Activated CD8-positive, alpha-beta T cell treated with anti-CD3 and anti-CD28 coated beads, Interleukin-2, amount 10 ng/mL, durations not matched to agents 7 days and 5 days (primary cell): ENCODE results near the gene NUFIP1. TPM values are rescaled to one million over a fixed set of nuclear protein-coding genes. Genes with fewer than 3 reads are reported as not detected.
"Not testable (repeated sequence)": the region's sequence is repeated elsewhere in the genome, so short reads cannot be mapped to it uniquely, and the experiment has no call there.

Experiments used
- ATAC-seq: fragments of 150-1000 bp; cut with Tn5 transposase; one replicate; pipeline ENCODE4 v1.10.0; 2021; ENCODE audit warnings: moderate library complexity
- CTCF ChIA-PET: fragments of 350-600 bp; sonication (Branson Sonifier 250); formaldehyde crosslinking; loops from one replicate; lab custom pipeline; 2021; ENCODE audit warnings: antibody characterized with exemption; lab: Charles Lee
- POLR2A ChIA-PET: fragments of 350-600 bp; sonication (Branson Sonifier 250); formaldehyde crosslinking; loops from one replicate; lab custom pipeline; 2021; ENCODE audit warnings: antibody characterized with exemption; lab: Charles Lee
- DNase-seq: peaks from one replicate; pipeline ENCODE4 v3.0.0-alpha.2; 2020
- H3K27ac Mint-ChIP-seq: one replicate; pipeline ENCODE4 v1.8.0; 2021; ENCODE audit warnings: mild to moderate bottlenecking, mixed read lengths
- H3K27me3 Mint-ChIP-seq: one replicate; pipeline ENCODE4 v1.8.0; 2021; ENCODE audit warnings: low read depth, mixed read lengths
- H3K36me3 Mint-ChIP-seq: one replicate; pipeline ENCODE4 v1.8.0; 2021; ENCODE audit warnings: low read depth, mixed read lengths
- H3K4me1 Mint-ChIP-seq: one replicate; pipeline ENCODE4 v1.8.0; 2021; ENCODE audit warnings: low read depth, mixed read lengths
- H3K4me3 Mint-ChIP-seq: one replicate; pipeline ENCODE4 v1.8.0; 2021; ENCODE audit warnings: mild to moderate bottlenecking, mixed read lengths
- H3K9me3 Mint-ChIP-seq: one replicate; pipeline ENCODE4 v1.8.0; 2022; ENCODE audit warnings: mixed read lengths; ENCODE audit not compliant: insufficient read depth
- total RNA-seq, 2 experiments: library from RNA; stranded (reverse); gene quantifications; one replicate each; pipeline ENCODE4 v1.2.3, GENCODE V29; 2021

NUFIP1 gene
- total RNA-seq, 2 experiments from 2014 or later: 6.0 to 6.1 TPM

DNA sequence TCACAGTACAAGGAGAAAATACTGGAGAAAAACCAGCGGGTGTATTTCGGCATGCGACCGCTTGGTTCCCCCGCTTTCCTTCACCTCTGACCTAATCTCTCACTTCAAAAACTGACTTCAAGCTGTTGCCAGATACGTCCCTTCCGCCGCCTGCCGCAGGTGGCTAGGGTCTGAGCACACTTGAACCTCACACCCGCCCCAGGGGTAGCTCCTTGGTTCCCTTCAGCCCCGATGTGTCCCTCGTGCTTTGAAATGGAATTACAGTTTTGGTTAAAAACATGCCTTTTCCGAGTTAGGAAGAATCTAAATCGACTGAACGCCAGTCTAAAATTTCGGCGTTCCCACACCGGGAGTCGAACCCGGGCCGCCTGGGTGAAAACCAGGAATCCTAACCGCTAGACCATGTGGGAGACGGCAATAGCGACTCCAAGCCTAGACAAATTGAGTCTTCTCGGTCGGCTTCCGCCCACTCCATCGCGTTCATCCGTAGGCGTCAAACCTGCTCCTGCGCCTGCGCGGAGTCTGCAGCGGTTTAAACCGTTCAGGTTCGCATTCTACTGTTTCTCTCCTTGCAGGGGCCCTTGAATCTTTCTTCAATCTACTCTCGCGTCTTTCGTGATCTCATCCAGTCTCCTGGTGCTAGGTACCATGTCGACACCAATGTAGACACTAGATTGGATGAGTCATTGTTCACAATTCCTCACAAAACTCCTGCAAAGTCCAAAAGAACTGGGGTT lies 71.5 kb downstream of the NUFIP1 start:
- no peak overlapping the region for H3K4me3 Mint-ChIP-seq
- no peaks in the 10 kb centered on the region for H3K9me3 Mint-ChIP-seq
- ATAC-seq (peak; percentile 86), DNase-seq (peak; percentile 97)
- no peak overlapping the region for H3K27ac Mint-ChIP-seq
- H3K36me3 Mint-ChIP-seq: no peaks in the 10 kb centered on the region
- no peaks in the 10 kb centered on the region for H3K27me3 Mint-ChIP-seq
- ChIA-PET CTCF (interaction anchor here (0.7 to 3.4 kb wide), 12 partner anchors 8 to 439 kb away, joined by 3 to 26 read pairs (median 4); no protein-coding TSS in a partner anchor), POLR2A (interaction anchor here (0.6 to 1.3 kb wide), 6 partner anchors 9 to 340 kb away, joined by 3 to 8 read pairs (median 4); partner anchors contain the start of genes GPALPP1, GTF2F2 and NUFIP1)
- peaks cover 2% of the 10 kb centered on the region for H3K4me1 Mint-ChIP-seq

DNA sequence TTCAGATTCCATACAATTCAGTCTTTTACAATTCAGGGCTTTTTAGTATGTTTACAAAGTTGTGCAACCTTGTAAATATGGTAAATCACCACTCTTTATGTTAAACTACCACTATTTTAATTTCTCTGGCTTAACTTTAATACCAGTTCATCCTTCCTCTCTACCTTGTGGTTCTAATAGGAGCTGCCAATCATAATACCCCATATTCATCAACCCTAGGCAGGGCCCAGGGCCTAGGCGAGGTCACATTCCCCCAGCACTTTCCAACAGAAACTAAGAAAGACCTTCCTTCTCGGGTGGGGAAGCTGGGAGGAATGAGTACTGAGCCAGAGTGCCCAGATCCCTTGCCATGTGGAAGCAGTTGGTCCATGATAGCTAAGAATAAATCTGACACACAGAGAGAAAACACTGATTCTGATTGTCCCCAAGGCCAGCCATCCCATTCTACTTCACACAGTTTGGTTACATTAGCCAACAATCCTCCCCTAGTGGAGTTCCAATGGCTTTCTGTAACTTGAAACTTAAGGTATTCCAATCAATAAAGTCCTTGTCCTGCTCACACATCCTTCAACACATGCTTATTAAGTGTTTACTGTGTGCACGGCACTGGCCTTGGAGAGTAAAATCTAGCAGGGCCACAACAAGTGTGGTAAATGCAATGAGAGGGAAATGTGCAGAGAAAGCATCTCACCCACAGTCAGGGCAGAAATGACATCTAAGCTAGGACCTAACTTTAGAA lies 76.8 kb downstream of the NUFIP1 start:
- H3K4me3 Mint-ChIP-seq: no peak overlapping the region
- DNase-seq (no peak), ATAC-seq (no peak)
- ChIA-PET CTCF (interaction anchor here (0.7 kb wide), 1 partner anchor 429 kb away, joined by 3 read pairs; no protein-coding TSS in a partner anchor), POLR2A (no interaction called here)
- H3K4me1 Mint-ChIP-seq: peaks cover 6% of the 10 kb centered on the region
- H3K36me3 Mint-ChIP-seq: peaks cover 6% of the 10 kb centered on the region
- H3K27ac Mint-ChIP-seq: no peak overlapping the region
- peaks cover 9% of the 10 kb centered on the region for H3K9me3 Mint-ChIP-seq
- H3K27me3 Mint-ChIP-seq: no peaks in the 10 kb centered on the region

DNA sequence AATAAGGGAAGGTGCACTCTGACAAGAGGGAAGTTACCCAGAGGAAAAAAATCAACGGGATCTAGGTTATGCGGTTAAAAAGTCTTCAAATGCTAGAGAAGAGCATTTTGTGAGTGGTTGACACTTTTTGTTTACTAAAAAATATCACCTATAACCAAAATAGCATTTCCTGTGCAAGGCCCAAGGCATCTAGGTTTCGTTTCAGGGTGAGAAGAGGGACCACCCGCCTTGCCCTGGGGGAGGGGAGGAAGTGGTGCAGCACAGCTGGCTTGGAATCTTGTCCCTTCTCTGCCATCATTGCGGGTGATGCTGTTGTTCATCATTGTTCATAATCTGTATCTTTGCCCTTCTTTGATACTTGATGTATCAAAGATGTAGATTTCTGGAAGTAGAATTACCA lies 80.6 kb downstream of the NUFIP1 start:
- H3K4me1 Mint-ChIP-seq: peaks cover 3% of the 10 kb centered on the region
- no peaks in the 10 kb centered on the region for H3K27me3 Mint-ChIP-seq
- H3K9me3 Mint-ChIP-seq: peaks cover 9% of the 10 kb centered on the region
- no peak for DNase-seq
- no peak overlapping the region for H3K27ac Mint-ChIP-seq
- H3K4me3 Mint-ChIP-seq: no peak overlapping the region
- H3K36me3 Mint-ChIP-seq: peaks cover 6% of the 10 kb centered on the region
- CTCF ChIA-PET: no interaction called here
- ATAC-seq: no peak
- POLR2A ChIA-PET: no interaction called here

DNA sequence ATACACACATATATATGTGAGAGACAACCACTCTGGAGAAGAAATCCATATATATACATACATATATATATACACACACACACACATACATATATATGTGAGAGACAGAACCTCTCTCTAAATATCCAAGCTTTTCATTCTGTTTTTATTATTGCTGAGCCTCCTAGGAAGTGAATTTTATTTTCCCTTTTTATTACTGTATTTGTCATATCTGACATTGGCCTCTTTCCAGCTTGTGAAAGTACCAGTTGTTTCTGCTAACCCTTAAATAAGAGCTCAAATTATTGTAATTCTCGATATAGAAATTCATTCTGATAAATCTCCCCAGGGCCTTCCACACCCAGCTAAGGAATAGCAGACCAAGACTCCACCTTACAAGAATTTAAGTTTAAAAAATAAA lies 81.0 kb downstream of the NUFIP1 start:
- Mint-ChIP-seq H3K36me3 (peaks cover 6% of the 10 kb centered on the region), H3K27me3 (no peaks in the 10 kb centered on the region), H3K9me3 (peaks cover 9% of the 10 kb centered on the region), H3K27ac (no peak overlapping the region), H3K4me1 (peaks cover 3% of the 10 kb centered on the region), H3K4me3 (no peak overlapping the region)
- POLR2A ChIA-PET: interaction anchor here (1.0 kb wide), 1 partner anchor 9 kb away, joined by 4 read pairs; no protein-coding TSS in a partner anchor
- ATAC-seq (no peak), DNase-seq (no peak)
- CTCF ChIA-PET: no interaction called here

DNA sequence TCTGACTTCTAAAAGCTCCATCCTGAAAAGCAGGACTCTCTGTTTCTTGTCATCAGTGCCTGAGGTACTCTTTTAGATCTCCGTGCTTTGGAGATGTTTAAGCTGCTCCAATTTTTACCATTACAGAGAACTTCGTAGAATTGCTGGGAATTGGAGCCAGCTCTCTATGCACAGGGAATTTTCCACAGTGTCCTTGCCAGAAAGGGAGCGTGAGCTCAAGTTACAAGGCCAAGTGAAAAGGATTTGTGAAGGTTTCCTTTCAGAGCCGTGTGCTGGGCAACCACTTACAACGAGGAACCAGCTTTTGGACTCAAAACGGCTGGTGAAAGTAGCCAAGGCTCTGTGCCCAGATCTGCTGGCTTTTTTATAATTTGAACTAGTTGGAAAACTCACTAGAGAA lies 82.6 kb downstream of the NUFIP1 start:
- Mint-ChIP-seq H3K27me3 (no peaks in the 10 kb centered on the region), H3K4me3 (no peak overlapping the region), H3K4me1 (peaks cover 3% of the 10 kb centered on the region), H3K27ac (no peak overlapping the region), H3K9me3 (peaks cover 4% of the 10 kb centered on the region), H3K36me3 (peaks cover 6% of the 10 kb centered on the region)
- no peak for DNase-seq
- ATAC-seq: no peak
- CTCF ChIA-PET: no interaction called here
- POLR2A ChIA-PET: no interaction called here

DNA sequence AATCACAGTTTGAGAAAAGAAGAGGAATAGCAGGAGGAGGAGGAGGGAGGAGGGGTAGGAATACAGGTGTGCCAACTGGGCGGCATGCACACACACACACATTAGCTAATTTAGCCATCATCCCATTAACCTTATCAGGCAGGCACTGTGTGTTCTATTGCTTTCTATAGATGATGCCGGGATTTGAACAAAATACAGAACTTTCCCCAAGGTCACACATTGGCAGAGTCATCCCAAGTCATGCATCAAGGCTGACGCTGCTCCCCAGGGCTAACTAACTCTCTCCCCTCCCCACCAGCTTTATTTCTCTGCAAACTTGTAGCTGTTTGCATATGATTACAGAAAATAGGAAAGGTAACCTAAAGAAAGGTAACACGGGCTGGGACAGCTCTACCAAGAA lies 83.0 kb downstream of the NUFIP1 start:
- peaks cover 2% of the 10 kb centered on the region for H3K9me3 Mint-ChIP-seq
- ATAC-seq (no peak), DNase-seq (no peak)
- peaks cover 3% of the 10 kb centered on the region for H3K4me1 Mint-ChIP-seq
- no peak overlapping the region for H3K27ac Mint-ChIP-seq
- H3K4me3 Mint-ChIP-seq: no peak overlapping the region
- ChIA-PET POLR2A (no interaction called here), CTCF (no interaction called here)
- H3K36me3 Mint-ChIP-seq: peaks cover 3% of the 10 kb centered on the region
- peaks cover 1% of the 10 kb centered on the region for H3K27me3 Mint-ChIP-seq

DNA sequence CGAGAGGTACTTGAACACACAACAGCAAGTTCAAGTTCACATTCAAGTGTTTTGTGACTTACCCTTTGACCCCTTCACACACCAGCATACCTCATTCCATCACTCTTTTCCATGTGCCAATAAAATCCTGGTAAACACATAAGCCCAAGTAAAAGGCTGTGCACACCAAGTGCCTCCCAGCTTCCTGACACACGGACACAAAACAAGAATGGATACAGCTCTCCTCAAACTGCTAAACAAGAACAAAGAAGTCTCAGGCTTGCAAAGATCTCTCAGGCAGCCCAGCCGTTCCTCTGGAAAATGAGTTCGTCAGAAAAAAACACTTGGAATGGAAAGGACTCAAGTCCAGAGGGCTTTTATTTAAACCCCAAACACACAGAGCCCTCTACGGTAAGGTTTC lies 83.7 kb downstream of the NUFIP1 start:
- ChIA-PET CTCF (no interaction called here), POLR2A (no interaction called here)
- DNase-seq (no peak), ATAC-seq (no peak)
- Mint-ChIP-seq H3K9me3 (no peaks in the 10 kb centered on the region), H3K27ac (no peak overlapping the region), H3K4me1 (peaks cover 3% of the 10 kb centered on the region), H3K27me3 (peaks cover 2% of the 10 kb centered on the region), H3K36me3 (no peaks in the 10 kb centered on the region), H3K4me3 (no peak overlapping the region)

DNA sequence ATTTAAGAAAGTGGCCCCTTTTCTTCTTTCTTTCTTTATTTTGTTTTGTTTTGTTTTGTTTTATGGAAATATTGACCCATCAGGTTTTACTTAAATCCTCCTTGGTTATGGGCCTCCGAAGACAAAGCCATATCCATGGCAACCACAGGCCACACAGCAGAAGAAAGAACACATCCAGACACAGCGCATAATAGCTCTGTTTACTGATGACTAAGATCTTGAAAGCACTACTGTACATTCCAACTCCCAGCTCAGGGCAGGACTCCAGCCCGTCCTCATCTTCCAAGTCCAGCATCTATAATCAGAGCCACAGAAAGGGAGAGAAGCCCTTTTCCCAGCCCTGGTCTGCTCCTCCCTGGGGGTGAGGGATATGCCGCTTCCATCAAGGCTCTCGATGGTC lies 84.3 kb downstream of the NUFIP1 start:
- no peak for DNase-seq
- peaks cover 3% of the 10 kb centered on the region for H3K4me1 Mint-ChIP-seq
- H3K4me3 Mint-ChIP-seq: no peak overlapping the region
- no peak overlapping the region for H3K27ac Mint-ChIP-seq
- no peak for ATAC-seq
- CTCF ChIA-PET: no interaction called here
- peaks cover 2% of the 10 kb centered on the region for H3K27me3 Mint-ChIP-seq
- no peaks in the 10 kb centered on the region for H3K36me3 Mint-ChIP-seq
- H3K9me3 Mint-ChIP-seq: no peaks in the 10 kb centered on the region
- POLR2A ChIA-PET: no interaction called here

DNA sequence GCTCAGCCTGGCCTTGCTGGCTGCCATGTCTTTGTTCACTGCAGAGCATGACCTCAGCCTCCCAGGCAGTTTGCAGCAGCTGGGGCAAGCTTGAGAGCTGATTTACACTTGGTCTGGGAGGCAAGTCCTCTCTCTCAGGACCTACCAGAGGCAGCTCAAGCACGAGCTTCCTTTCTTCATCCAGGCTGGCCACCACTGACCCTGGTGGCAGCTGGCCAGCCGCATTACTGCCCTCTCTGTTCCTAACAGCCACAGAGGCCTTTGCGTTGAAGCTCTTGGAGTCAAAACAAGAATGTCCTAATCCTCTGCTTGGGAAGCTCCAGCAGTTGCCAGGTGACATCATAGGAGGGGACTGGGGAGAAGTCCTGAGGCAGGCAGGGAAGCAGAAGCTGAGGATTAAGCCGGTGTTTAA lies 85.7 kb downstream of the NUFIP1 start:
- no peak overlapping the region for H3K4me3 Mint-ChIP-seq
- CTCF ChIA-PET: interaction anchor here (0.7 kb wide), 1 partner anchor 14 kb away, joined by 3 read pairs; no protein-coding TSS in a partner anchor
- peaks cover 3% of the 10 kb centered on the region for H3K27me3 Mint-ChIP-seq

DNA sequence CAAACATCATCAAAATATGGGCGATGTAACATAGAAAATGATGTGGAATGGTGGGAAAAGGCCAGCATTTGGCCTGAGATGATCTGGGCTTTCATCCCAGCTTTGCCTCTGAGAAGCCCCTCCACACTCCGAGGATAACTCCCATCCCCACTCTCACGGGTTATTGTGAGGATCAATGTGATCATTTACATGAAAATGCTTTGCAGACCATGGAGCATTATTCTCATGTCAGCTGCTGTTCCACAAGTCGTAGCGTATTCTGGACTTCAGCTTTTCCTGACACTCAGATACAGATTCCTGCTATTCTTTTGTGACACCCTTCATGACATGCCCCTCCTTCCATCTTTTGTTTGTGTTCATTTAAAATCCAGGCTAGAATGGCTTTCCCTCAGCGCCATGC lies 86.5 kb downstream of the NUFIP1 start:
- DNase-seq (no peak), ATAC-seq (no peak)
- Mint-ChIP-seq H3K36me3 (no peaks in the 10 kb centered on the region), H3K4me3 (no peak overlapping the region), H3K9me3 (no peaks in the 10 kb centered on the region), H3K27ac (no peak overlapping the region), H3K4me1 (no peaks in the 10 kb centered on the region), H3K27me3 (peaks cover 7% of the 10 kb centered on the region)
- ChIA-PET CTCF (no interaction called here), POLR2A (no interaction called here)

More for the DNA sequence above, 85.7 kb downstream of the NUFIP1 start:
- no peaks in the 10 kb centered on the region for H3K4me1 Mint-ChIP-seq
- H3K9me3 Mint-ChIP-seq: no peaks in the 10 kb centered on the region
- H3K27ac Mint-ChIP-seq: no peak overlapping the region
- no peak for ATAC-seq
- POLR2A ChIA-PET: no interaction called here
- no peak for DNase-seq
- no peaks in the 10 kb centered on the region for H3K36me3 Mint-ChIP-seq

DNA sequence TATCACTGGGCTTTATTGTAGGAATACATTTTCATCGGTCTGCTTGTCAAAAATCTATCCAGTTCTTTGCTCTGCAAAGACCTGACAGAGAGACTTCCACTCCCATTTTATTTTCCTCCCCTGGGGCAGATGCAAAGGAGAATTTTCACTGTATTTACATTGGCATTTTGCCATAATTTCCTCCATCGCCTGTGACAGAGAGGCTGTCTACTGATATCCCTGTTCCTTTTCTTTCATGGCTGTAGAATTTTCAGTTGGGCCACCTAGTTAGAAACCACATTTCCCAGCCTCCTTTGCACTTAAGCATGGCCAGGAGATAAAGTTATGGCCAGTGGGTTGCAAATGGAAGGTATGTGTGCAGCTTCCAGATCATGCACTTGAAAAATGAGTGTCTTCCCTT lies 89.3 kb downstream of the NUFIP1 start:
- ChIA-PET POLR2A (no interaction called here), CTCF (no interaction called here)
- H3K36me3 Mint-ChIP-seq: no peaks in the 10 kb centered on the region
- ATAC-seq: no peak
- no peak overlapping the region for H3K4me3 Mint-ChIP-seq
- H3K27ac Mint-ChIP-seq: no peak overlapping the region
- H3K9me3 Mint-ChIP-seq: no peaks in the 10 kb centered on the region
- DNase-seq: no peak
- H3K4me1 Mint-ChIP-seq: no peaks in the 10 kb centered on the region
- H3K27me3 Mint-ChIP-seq: peaks cover 7% of the 10 kb centered on the region

DNA sequence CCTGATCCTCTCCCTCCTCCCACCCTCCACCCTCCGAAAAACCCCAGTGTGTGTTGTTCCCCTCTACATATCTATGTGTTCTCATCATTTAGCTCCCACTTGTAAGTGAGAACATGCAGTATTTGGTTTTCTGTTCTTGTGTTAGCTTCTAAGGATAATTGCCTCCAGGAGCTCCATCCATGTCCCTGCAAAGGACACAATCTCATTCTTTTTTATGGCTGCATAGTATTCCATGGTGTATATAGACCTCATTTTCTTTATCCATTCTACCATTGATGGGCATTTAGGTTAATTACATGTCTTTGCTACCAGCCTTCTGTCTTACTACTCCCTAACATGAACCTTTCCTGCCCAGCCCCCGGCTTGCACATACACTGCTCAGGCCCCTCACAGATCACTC lies 91.0 kb downstream of the NUFIP1 start:
- ATAC-seq, H3K27ac Mint-ChIP-seq, CTCF ChIA-PET, DNase-seq, H3K9me3 Mint-ChIP-seq, H3K4me1 Mint-ChIP-seq, H3K27me3 Mint-ChIP-seq, H3K36me3 Mint-ChIP-seq, H3K4me3 Mint-ChIP-seq, POLR2A ChIA-PET: not testable (repeated sequence)
